Measurements from ENCODE around the gene AFF1.

- no peak for TF ChIP-seq FOXA1 (IDR thresholded peaks at IDR 0.05)
- no peak for TF ChIP-seq MAX (IDR thresholded peaks at IDR 0.05)
- TF ChIP-seq CTCF (IDR thresholded peaks at IDR 0.05; ENCODE audit: low read depth, low read length, missing input control) = no peak
- TF ChIP-seq RXRA (IDR thresholded peaks at IDR 0.05) = no peak
- no peak for TF ChIP-seq RAD21 (IDR thresholded peaks at IDR 0.05)
- no peak for TF ChIP-seq TAF1 (conservative IDR thresholded peaks at IDR 0.05)
- no peak for TF ChIP-seq ZBTB33 (IDR thresholded peaks at IDR 0.05)
- TF ChIP-seq NR2F2 (IDR thresholded peaks at IDR 0.05) = no peak
- no peak for TF ChIP-seq REST (IDR thresholded peaks at IDR 0.05)
- no peak for TF ChIP-seq YY1 (IDR thresholded peaks at IDR 0.05)
These were observed 83.0 kb downstream of the AFF1 start for GRCh38 chr4:87017580-87018342.

Data from liver (tissue), 3 donors.